ENCODE data around the gene ERVV-1.
A peak's percentile ranks its signal among the peaks of the same experiment; 100 is the strongest.
"Not testable (repeated sequence)": the region's sequence is repeated elsewhere in the genome, so short reads cannot be mapped to it uniquely, and the experiment has no call there.

The ERVV-1 gene

GRCh38 chr19:53013621-53014020, at the start of gene ERVV-1:
ERVV-1 (plus strand) TSS chr19:53013921; CDS start chr19:53014091, 170 bp downstream.
- DNase-seq (ENCODE audit: low read depth in 2 of 3, low spot score in 1 of 3) = no peak

DNA sequence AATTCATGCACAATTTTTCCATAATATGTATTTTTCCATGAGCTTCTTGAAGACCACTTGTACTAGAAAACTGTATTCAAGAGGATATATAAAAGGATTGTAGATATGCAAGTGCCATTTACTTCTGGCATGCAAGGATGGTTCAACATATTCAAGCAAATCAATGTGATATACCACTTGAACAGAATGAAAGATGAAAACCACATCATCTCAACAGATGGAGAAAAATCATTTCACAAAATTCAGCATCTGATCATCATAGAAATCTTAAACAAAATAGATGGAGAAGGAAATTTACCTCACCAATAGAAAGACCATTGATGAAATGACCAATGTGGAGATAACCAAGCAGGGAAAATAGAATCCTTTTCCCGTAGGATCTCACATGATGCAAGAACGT, 45.9 kb upstream of the ERVV-1 start:
- no peak for DNase-seq (ENCODE audit: low read depth in 2 of 3, low spot score in 1 of 3)

DNA sequence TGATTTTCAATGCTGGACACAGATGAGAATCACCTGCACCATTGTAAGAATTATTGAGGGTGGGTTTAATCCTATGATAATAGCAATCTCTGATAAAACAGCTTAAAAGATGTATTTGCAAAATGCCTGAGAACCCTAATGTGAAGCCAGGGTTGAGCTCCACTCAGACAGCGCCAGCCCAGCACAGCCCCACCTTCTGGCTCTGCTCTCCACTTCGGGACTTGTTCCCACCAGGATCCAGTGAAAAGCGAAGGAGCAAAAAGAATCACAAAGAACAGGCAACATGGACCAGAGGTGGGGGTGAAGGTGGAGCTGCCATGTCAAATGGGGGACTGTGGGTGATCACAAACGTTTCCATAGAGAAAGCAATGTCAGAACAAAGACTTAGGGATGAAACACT, 32.4 kb upstream of the ERVV-1 start:
- no peak for DNase-seq (ENCODE audit: low read depth in 2 of 3, low spot score in 1 of 3)

DNA sequence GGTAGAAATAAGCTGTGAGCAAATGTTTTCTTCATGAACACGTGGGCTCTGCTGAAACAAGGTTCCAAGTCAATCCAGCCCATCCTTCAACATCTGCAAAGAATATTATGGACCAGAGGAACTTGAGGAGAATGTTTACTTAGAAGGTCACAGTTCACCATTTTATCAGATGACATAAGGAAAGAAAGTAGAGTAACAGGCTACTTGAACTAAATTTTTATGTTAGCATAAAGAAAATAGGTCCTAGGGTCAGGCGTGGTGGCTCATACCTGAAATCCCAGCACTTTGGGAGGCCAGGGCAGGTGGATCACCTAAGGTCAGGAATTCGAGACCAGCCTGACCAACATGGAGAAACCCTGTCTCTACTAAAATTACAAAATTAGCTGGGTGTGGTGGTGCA, 30.6 kb upstream of the ERVV-1 start:
- not testable (repeated sequence) for DNase-seq (ENCODE audit: low read depth in 2 of 3, low spot score in 1 of 3)

GRCh38 chr19:52987221-52987620, 26.5 kb upstream of the ERVV-1 start:
- DNase-seq (ENCODE audit: low read depth in 2 of 3, low spot score in 1 of 3) = no peak

DNA sequence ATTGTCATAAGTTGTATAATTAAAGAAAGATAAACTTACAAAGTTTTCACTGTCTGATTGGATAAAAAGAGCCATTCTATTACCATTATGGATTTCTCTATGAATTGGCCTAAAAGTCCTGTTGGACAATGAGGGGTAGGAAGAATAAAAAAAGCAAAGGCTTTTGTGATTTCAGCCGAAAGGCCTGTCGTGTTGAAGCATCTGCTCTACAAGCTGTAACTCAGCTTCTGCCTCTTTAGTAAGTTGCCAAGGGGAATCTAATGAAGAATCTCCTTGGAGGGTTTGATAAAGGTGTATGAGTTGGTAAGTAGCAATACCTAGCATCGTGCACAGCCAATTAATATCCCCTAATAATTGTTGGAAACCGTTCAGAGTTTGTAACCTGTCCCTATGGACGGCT, 25.2 kb upstream of the ERVV-1 start:
- DNase-seq (ENCODE audit: low read depth in 2 of 3, low spot score in 1 of 3) = no peak

DNA sequence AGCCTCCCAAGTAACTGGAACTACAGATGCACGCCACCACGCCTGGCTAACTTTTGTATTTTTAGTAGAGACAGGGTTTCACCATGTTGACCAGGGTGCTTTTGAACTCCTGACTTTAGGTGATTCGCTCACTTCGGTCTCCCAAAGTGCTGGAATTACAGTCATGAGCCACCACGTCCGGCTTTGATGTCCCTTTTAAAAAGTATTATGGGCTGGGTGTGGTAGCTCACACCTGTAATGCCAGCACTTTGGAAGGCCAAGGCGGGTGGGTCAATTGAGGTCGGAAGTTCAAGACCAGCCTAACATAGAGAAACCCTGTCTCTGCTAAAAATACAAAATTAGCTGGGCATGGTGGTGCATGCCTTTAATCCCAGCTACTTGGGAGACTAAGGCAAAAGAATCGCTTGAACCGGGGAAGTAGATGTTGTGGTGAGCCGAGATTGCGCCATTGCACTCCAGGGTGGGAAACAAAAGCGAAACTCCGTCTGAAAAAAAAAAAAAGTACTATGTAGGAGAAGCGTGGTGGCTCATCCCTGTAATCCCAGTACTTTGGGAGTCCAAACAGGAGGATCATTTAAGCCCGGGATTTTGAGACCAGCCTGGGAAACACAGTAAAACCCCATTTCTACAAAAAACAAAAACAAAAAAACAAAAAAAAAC, 22.8 kb upstream of the ERVV-1 start:
- no peak for DNase-seq (ENCODE audit: low read depth in 2 of 3, low spot score in 1 of 3)

- DNase-seq (ENCODE audit: low read depth in 2 of 3, low spot score in 1 of 3) = no peak
These were observed 22.2 kb upstream of the ERVV-1 start for GRCh38 chr19:52991484-52991883.

DNA sequence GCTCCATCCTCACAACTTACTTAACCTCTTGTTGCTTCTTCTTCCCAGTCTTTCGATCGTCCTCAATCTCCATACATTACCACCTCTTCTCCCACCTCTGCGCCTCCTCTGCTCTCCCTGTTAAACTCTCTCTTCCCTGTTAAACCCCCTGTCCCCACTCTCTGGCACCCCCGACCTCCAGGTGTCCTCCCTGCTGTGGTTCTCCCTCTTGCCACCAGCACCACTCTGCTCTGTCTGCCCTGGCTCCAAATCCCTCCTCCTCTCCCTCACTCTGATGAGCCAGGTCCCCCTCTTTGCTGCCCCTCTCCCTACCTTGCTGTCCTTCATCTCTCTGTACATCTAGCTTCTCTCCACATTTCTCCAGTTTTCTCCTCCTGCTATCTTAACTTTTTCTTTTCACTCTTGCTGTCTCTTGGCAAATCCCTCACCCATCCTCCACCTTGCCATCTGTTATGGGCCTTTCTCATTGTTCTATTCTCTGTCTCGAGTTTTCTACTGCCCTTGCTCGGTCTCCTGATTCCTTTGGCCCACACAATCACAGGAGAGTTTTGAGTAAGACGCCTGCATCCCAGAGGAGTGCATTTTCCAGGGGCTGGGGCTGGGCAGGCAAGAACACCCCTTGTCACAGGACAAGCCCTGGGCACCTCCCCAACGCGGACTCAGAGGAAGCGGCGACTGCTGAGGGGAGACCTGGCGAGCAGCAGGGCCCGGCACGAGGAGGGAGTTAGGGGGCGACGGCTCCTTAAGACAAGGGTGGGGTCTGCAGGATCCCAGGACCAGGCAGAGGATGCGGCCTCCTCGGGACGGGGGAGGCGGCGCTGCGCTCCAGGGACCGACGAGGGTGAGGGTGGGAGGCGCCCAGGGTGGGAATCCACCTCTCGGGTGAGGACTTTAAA, 21.4 kb upstream of the ERVV-1 start:
- DNase-seq (ENCODE audit: low read depth in 2 of 3, low spot score in 1 of 3) = no peak

GRCh38 chr19:52993342-52994178, 20.2 kb upstream of the ERVV-1 start:
- peak; percentile 53 to 71 (median 63) for DNase-seq (ENCODE audit: low read depth in 2 of 3, low spot score in 1 of 3)

DNA sequence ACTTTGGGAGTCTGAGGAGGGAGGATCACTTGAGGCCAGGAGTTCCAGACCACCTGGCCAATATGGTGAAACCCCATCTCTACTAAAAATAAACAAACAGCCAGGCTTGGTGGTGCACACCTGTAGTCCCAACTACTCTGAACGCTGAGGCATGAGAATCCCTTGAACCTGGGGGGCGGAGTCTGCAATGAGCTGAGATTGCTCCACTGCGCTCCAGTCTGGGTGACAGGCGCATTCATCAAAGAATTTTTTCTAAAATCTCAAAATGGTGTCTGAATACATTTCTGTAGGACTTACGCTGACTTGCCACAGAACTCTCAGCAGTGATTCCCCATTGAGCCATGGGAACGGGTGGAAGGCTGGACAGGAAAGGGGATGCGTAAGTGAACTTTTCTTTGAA, 18.0 kb upstream of the ERVV-1 start:
- no peak for DNase-seq (ENCODE audit: low read depth in 2 of 3, low spot score in 1 of 3)

- no peak for DNase-seq (ENCODE audit: low read depth in 2 of 3, low spot score in 1 of 3)
These were observed 15.7 kb upstream of the ERVV-1 start for GRCh38 chr19:52997975-52998374.

DNA sequence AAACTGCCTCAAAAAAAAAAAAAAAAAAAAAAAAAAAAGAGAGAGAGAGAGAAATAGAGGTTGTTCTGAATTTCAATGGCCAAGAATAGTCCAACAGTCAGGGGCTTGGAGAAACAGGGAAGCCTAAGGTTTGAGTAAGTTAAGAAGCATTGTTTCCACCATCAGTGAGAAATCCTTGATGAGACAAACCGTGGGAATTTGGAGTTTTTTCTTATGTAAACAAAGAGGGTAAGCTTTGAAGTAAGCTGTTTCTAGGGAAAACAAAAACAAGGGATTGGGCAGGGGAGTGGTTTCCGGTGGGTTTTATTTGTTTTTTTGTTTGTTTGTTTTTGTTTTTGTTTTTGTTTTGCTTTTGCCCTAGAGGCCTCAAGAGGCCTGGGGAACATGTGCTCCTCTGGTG, 11.2 kb upstream of the ERVV-1 start:
- DNase-seq (ENCODE audit: low read depth in 2 of 3, low spot score in 1 of 3) = no peak

GRCh38 chr19:53004242-53004641, 9.5 kb upstream of the ERVV-1 start:
- DNase-seq (ENCODE audit: low read depth in 2 of 3, low spot score in 1 of 3) = no peak

- DNase-seq (ENCODE audit: low read depth in 2 of 3, low spot score in 1 of 3) = no peak
These were observed 6.5 kb upstream of the ERVV-1 start for GRCh38 chr19:53007200-53007599.

GRCh38 chr19:53007606-53008005, 6.1 kb upstream of the ERVV-1 start:
- no peak for DNase-seq (ENCODE audit: low read depth in 2 of 3, low spot score in 1 of 3)

- no peak for DNase-seq (ENCODE audit: low read depth in 2 of 3, low spot score in 1 of 3)
These were observed 5.5 kb upstream of the ERVV-1 start for GRCh38 chr19:53008061-53008778.

- no peak for DNase-seq (ENCODE audit: low read depth in 2 of 3, low spot score in 1 of 3)
These were observed 3.2 kb upstream of the ERVV-1 start for GRCh38 chr19:53010494-53010893.

- DNase-seq (ENCODE audit: low read depth in 2 of 3, low spot score in 1 of 3) = no peak
These were observed 1.7 kb upstream of the ERVV-1 start for GRCh38 chr19:53012006-53012405.

DNA sequence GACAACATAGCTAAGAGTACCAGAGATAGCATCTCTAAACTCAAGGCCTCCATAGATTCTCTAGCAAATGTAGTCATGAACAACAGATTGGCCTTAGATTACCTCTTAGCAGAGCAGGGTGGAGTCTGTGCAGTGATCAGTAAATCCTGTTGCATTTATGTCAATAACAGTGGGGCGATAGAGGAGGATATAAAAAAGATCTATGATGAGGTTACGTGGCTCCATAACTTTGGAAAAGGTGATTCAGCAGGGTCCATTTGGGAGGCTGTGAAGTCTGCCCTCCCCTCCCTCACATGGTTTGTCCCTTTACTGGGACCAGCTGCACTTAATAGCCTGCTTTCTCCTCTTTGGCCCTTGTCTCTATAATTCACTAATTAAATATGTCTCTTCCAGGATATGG, 1.4 kb downstream of the ERVV-1 start:
- no peak for DNase-seq (ENCODE audit: low read depth in 2 of 3, low spot score in 1 of 3)

GRCh38 chr19:53015730-53016129, 2.0 kb downstream of the ERVV-1 start:
- no peak for DNase-seq (ENCODE audit: low read depth in 2 of 3, low spot score in 1 of 3)

Data from stimulated activated CD4-positive, alpha-beta T cell treated with anti-CD3 and anti-CD28 coated beads, Interleukin-12 subunit alpha, Interleukin-12 subunit beta, amount 100 ng/mL, for 48 hours (primary cell).